MCF 10A (cell line): ENCODE data around the gene NAA40. TPM values are rescaled to one million over a fixed set of nuclear protein-coding genes. Genes with fewer than 3 reads are reported as not detected.

Source experiments
- BruUV-seq: library from RNA; stranded (reverse); fragments of 400-500 nt; replicated peaks from 2 replicates; lab custom pipeline; 2021; lab: Mats Ljungman, UMichigan
- CTCF ChIA-PET: fragments of 300-600 bp; sonication (Branson Sonifier 250); formaldehyde crosslinking; extraction: SDS; loops from one replicate; lab custom pipeline; 2021; ENCODE audit warnings: antibody characterized with exemption, inconsistent platforms; lab: Yijun Ruan, JAX
- POLR2A ChIA-PET: fragments of 300-600, 350-650 bp; sonication (Branson Sonifier 250); formaldehyde crosslinking; extraction: SDS; loops from one replicate; lab custom pipeline; 2020; ENCODE audit warnings: antibody characterized with exemption, inconsistent platforms; lab: Yijun Ruan, JAX
- DNase-seq: peaks from one replicate; pipeline ENCODE4 v3.0.0-alpha.2; 2018; ENCODE audit not compliant: unreplicated experiment
- H3K27ac Mint-ChIP-seq: one replicate; pipeline ENCODE4 v1.8.0; 2022; ENCODE audit warnings: mild to moderate bottlenecking, low read depth, mixed read lengths; ENCODE audit not compliant: unreplicated experiment
- H3K27me3 Mint-ChIP-seq: one replicate; pipeline ENCODE4 v1.8.0; 2022; ENCODE audit warnings: mixed read lengths; ENCODE audit not compliant: insufficient read depth, unreplicated experiment
- H3K36me3 Mint-ChIP-seq: one replicate; pipeline ENCODE4 v1.8.0; 2022; ENCODE audit warnings: mild to moderate bottlenecking, moderate library complexity, mixed read lengths; ENCODE audit not compliant: insufficient read depth, unreplicated experiment
- H3K4me1 Mint-ChIP-seq: one replicate; pipeline ENCODE4 v1.8.0; 2022; ENCODE audit warnings: mixed read lengths; ENCODE audit not compliant: insufficient read depth, unreplicated experiment
- H3K4me3 Mint-ChIP-seq: one replicate; pipeline ENCODE4 v1.8.0; 2022; ENCODE audit warnings: mild to moderate bottlenecking, moderate library complexity, mixed read lengths; ENCODE audit not compliant: unreplicated experiment
- H3K9me3 Mint-ChIP-seq: one replicate; pipeline ENCODE4 v1.8.0; 2022; ENCODE audit warnings: mixed read lengths; ENCODE audit not compliant: unreplicated experiment
- intact Hi-C: fragments of 100-400 bp; cut with micrococcal nuclease; formaldehyde crosslinking; loops from 2 replicates; pipeline ENCODE4 v1.14.1; 2022
- total RNA-seq: library from RNA; stranded (reverse); gene quantifications from 2 replicates; pipeline ENCODE4 v1.2.3, GENCODE V29; 2022
- TF ChIP-seq, protein P1 (sequence below): fragments of 200-600 bp; IDR thresholded peaks from one replicate; pipeline ENCODE4 v1.8.0; 2022; ENCODE audit warnings: antibody characterized with exemption, mild to moderate bottlenecking; ENCODE audit not compliant: unreplicated experiment

Gene NAA40
- total RNA-seq, 1 experiment from 2014 or later, result 11.7 TPM

DNA sequence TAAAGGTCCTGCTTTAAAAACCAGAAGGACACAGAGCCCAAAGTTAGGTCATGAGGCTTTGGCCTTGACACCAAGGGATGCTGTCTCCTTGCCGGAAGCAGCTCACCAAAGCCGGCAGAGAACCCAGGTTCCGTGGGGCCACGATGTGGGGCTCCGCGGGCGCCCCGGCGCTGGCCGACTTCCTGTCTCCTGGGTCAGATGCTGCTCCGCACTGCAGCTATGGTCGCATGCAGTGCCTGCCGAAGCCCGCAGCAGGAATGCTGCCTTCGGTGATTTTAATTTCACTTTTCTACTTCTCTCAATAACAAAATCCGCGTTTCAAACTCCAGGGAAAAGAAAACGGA, 47.0 kb downstream of the NAA40 start:
- no peak for DNase-seq
- intact Hi-C loops, result loop anchor here (1.0 to 5.0 kb wide), 2 partner anchors 9 to 162 kb away; no protein-coding TSS in a partner anchor
- ChIA-PET CTCF (interaction anchor here (0.8 to 1.2 kb wide), 4 partner anchors 9 to 162 kb away, joined by 3 read pairs; no protein-coding TSS in a partner anchor), POLR2A (interaction anchor here (0.6 to 1.5 kb wide), 10 partner anchors 10 to 196 kb away, joined by 3 to 36 read pairs (median 3); partner anchors contain the start of gene COX8A)
- Mint-ChIP-seq H3K9me3 (no peaks in the 10 kb centered on the region), H3K4me1 (peaks cover 10% of the 10 kb centered on the region), H3K27me3 (no peaks in the 10 kb centered on the region), H3K4me3 (peak overlapping the region; percentile 87), H3K36me3 (peaks cover 36% of the 10 kb centered on the region), H3K27ac (peak overlapping the region; percentile 96)
- TSS peak; percentile 86 for BruUV-seq
- TF ChIP-seq, protein P1, sequence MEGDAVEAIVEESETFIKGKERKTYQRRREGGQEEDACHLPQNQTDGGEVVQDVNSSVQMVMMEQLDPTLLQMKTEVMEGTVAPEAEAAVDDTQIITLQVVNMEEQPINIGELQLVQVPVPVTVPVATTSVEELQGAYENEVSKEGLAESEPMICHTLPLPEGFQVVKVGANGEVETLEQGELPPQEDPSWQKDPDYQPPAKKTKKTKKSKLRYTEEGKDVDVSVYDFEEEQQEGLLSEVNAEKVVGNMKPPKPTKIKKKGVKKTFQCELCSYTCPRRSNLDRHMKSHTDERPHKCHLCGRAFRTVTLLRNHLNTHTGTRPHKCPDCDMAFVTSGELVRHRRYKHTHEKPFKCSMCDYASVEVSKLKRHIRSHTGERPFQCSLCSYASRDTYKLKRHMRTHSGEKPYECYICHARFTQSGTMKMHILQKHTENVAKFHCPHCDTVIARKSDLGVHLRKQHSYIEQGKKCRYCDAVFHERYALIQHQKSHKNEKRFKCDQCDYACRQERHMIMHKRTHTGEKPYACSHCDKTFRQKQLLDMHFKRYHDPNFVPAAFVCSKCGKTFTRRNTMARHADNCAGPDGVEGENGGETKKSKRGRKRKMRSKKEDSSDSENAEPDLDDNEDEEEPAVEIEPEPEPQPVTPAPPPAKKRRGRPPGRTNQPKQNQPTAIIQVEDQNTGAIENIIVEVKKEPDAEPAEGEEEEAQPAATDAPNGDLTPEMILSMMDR, result no peak

DNA sequence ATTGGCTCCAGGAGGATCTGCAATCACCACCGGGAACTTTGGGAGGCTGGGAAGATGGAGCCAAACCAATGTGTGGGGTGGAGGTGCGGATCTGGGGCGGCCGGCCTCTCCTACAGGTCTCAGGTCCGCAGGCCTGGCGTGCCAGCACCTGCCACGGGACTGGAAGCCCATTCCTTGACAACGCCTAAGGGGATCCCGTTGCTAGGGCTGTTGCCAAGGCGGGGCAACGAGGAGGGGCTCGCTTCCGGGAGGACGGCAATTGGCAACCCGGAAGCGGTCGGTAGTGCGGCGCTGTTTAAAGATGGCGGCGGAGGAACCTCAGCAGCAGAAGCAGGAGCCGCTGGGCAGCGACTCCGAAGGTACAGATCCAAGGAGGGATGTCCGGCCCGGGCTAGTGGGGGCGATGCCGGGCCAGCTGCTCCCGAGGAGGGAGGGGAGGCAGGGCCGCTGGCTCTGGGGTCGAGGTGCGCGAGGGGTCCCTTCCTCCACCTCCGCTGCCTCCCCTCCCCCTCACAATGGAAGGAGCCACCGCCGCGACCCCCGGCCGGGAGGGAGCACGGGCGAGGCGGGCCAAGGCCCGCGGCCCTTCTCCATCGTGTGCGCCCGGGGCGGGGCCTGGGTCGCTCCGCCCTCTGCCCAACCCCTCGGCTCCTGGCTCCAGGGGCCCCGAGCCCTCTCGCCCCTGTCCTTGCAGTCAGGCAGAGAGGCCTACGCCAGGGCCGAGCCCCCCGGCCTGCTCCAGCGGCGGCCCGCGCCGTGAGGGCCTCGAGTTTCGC, 47.5 kb downstream of the NAA40 start, which contains the start of gene OTUB1:
TSS of gene OTUB1 (plus strand) at position 283 of the 776 bp plus-strand sequence. CDS start at position 302, 19 bp downstream.
- TF ChIP-seq, protein P1, result no peak
- Mint-ChIP-seq H3K9me3 (no peaks in the 10 kb centered on the region), H3K27me3 (no peaks in the 10 kb centered on the region), H3K27ac (peak within 1 kb of the TSS; percentile 96), H3K4me3 (peak within 1 kb of the TSS; percentile 87), H3K4me1 (peaks cover 10% of the 10 kb centered on the region), H3K36me3 (peaks cover 39% of the 10 kb centered on the region)
- CTCF ChIA-PET, result interaction anchor here (0.8 to 1.2 kb wide), 4 partner anchors 10 to 161 kb away, joined by 3 read pairs; no protein-coding TSS in a partner anchor
- POLR2A ChIA-PET, result interaction anchor here (0.7 to 1.7 kb wide), 10 partner anchors 9 to 195 kb away, joined by 3 to 36 read pairs (median 4); partner anchors contain the start of gene COX8A
- intact Hi-C loops, result loop anchor here (1.0 to 5.0 kb wide), 2 partner anchors 10 to 161 kb away; no protein-coding TSS in a partner anchor
- DNase-seq, result peak; percentile 98
- no TSS peak for BruUV-seq

DNA sequence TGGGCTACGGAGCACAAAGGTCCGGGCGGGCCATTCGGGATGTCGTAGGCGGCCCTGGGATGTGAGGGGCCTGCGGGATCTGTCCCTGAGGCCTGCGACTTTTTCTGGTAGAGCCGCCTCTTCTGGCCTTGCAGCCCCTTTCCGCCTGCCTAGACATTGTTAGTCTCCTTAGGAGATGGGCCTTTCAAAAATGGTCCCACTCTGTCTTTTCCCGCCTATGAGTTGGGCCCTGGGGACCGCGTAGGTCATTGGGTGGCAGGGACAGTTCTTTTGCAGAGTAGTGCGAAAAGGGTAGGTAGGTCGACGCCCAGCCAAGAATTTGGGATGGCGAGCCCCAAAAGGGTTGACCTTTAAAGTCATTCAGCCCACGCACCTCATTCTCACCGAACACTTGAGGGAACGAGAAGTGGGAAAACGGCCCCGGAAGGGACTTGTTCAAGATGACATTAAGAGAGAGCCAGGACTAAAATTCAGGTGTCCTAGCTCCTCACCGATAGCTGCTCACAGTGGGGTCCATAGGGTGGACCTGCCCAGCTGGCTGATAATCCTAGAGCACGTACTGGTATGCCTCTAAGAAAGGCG, 48.2 kb downstream of the NAA40 start:
- H3K27ac Mint-ChIP-seq, result no peak overlapping the region
- peaks cover 46% of the 10 kb centered on the region for H3K36me3 Mint-ChIP-seq
- ChIA-PET CTCF (no interaction called here), POLR2A (interaction anchor here (0.7 to 1.7 kb wide), 5 partner anchors 12 to 195 kb away, joined by 3 to 8 read pairs (median 5); partner anchors contain the start of gene COX8A)
- peaks cover 17% of the 10 kb centered on the region for H3K4me1 Mint-ChIP-seq
- DNase-seq, result no peak
- intact Hi-C loops, result loop anchor here (1.0 to 5.0 kb wide), 2 partner anchors 11 to 160 kb away; no protein-coding TSS in a partner anchor
- H3K4me3 Mint-ChIP-seq, result peak overlapping the region; percentile 87
- no peaks in the 10 kb centered on the region for H3K9me3 Mint-ChIP-seq
- BruUV-seq, result TSS peak; percentile 65
- no peaks in the 10 kb centered on the region for H3K27me3 Mint-ChIP-seq
- TF ChIP-seq, protein P1, result no peak

DNA sequence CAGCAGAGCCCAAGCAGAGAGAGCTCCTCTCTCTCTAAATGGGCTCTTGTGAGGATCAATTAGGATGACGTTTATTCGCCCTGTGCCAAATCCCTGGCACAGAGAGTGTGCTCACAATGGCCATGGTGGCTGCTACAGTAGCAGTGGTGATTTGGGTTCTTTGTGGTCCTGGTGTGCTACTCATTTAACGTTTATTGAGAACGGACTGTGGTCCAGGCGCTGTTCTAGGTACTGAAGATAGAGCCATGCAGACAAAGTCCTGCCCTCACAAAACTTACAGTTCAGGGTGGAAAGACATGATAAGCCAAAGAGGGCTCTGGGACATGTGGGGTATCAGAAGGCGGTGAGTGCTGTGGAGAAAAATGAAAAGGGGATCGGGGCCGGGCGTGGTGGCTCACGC, 52.8 kb downstream of the NAA40 start:
- no peak for DNase-seq
- H3K4me3 Mint-ChIP-seq, result no peak overlapping the region
- ChIA-PET POLR2A (interaction anchor here (1.2 kb wide), 1 partner anchor 14 kb away, joined by 3 read pairs; no protein-coding TSS in a partner anchor), CTCF (no interaction called here)
- H3K4me1 Mint-ChIP-seq, result peaks cover 23% of the 10 kb centered on the region
- no peaks in the 10 kb centered on the region for H3K9me3 Mint-ChIP-seq
- H3K27me3 Mint-ChIP-seq, result no peaks in the 10 kb centered on the region
- H3K27ac Mint-ChIP-seq, result no peak overlapping the region
- intact Hi-C loops, result no loop called here
- TF ChIP-seq, protein P1, result no peak
- peaks cover 75% of the 10 kb centered on the region for H3K36me3 Mint-ChIP-seq
- BruUV-seq, result no TSS peak
